HG03064 (cell line): Measurements from ENCODE around the gene ENPP7.

ENCODE experiments used
- ATAC-seq: cut with Tn5 transposase; IDR thresholded peaks from one replicate; pipeline ENCODE4 v1.9.1; 2021; ENCODE audit warnings: low read depth; ENCODE audit not compliant: unreplicated experiment

The ENPP7 gene

GRCh38 chr17:79776376-79777119 is 45.8 kb downstream of the ENPP7 start:
- ATAC-seq: no peak

DNA sequence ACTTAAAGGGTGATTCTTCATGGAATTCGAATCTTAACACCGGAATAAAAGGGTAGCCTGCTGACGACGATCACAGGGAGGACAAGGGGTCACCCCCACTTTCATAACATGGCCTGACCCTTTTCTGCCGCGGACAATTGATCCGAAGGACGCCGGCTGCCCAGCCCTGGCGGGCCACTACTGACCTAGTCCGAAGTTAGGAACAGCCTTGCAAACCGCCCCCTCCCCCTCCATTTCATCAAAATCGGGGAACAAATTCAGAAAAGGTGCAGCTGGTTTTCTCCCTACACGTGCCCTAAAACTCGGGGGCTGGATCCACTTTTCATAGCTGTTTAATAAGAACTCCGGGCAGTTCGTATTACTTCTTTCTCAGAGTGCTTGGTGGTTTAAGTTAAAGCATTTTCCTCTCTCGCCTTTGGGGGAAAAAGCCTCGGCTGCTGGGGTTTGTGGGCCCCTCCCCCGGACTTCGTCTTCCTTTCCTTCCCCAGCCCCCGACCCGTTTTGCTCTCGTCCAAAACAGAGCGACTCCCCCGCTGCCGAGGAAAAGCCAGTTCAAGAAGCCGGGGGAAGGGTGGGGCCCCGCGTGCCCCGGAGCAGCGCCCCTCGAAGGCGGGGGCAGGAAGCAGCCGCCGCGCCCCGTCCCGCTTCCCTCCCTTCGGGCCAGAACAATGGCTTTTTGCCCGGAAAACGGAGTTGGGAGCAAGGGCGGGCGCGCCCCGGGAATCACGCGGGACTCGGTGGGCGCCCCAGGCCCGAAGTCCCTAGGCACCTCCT is 46.6 kb downstream of the ENPP7 start:
- no peak for ATAC-seq

- no peak for ATAC-seq
Measured at GRCh38 chr17:79777894-79778503, 47.3 kb downstream of the ENPP7 start, which contains the start of gene CBX2. TSS of gene CBX2 (plus strand) at chr17:79778148. CDS start at chr17:79778236, 88 bp downstream.

- ATAC-seq: no peak
Measured at GRCh38 chr17:79778504-79779083, 47.9 kb downstream of the ENPP7 start.

GRCh38 chr17:79779084-79779529 is 48.4 kb downstream of the ENPP7 start:
- ATAC-seq: no peak

DNA sequence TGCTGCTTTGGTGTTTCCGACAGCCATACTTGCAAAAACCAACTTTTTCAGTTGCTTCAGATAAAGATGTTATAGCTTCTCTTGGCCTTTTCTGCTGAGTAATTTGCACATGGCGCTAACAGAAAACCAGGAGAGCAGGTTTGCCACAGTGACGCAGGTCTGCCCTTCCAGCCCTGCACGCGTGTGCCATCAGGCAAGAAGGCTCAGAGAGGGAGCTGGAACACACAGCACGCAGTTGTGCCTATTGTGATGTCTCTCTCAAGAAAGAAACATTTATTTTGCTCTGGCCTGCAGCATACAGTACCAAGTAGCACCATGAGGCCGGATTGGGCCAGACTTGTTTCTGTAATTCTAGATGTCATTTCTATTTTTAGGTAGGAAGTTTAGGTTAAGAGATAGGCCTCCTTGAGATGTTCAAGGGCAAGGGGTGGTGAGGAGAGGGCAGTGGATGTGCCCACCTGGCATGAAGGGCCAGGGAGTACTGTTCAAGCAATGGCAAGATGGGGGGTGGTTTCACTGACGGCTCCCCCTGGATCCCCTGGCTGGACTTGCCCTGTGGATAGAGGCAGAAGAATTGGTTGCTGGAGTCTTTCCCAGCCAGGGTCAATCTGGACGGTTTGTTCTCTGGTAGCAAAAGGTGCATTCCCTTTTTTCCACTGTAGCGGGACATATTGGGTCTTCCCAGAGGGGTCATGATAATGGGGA is 49.1 kb downstream of the ENPP7 start:
- no peak for ATAC-seq

GRCh38 chr17:79781012-79781650 is 50.4 kb downstream of the ENPP7 start:
- no peak for ATAC-seq

- ATAC-seq: no peak
Measured at GRCh38 chr17:79781736-79782575, 51.2 kb downstream of the ENPP7 start.

DNA sequence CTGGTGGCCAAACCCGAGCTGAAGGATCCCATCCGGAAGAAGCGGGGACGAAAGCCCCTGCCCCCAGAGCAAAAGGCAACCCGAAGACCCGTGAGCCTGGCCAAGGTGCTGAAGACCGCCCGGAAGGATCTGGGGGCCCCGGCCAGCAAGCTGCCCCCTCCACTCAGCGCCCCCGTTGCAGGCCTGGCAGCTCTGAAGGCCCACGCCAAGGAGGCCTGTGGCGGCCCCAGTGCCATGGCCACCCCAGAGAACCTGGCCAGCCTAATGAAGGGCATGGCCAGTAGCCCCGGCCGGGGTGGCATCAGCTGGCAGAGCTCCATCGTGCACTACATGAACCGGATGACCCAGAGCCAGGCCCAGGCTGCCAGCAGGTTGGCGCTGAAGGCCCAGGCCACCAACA is 53.1 kb downstream of the ENPP7 start:
- no peak for ATAC-seq

- ATAC-seq: no peak
Measured at GRCh38 chr17:79784353-79785016, 53.7 kb downstream of the ENPP7 start.

DNA sequence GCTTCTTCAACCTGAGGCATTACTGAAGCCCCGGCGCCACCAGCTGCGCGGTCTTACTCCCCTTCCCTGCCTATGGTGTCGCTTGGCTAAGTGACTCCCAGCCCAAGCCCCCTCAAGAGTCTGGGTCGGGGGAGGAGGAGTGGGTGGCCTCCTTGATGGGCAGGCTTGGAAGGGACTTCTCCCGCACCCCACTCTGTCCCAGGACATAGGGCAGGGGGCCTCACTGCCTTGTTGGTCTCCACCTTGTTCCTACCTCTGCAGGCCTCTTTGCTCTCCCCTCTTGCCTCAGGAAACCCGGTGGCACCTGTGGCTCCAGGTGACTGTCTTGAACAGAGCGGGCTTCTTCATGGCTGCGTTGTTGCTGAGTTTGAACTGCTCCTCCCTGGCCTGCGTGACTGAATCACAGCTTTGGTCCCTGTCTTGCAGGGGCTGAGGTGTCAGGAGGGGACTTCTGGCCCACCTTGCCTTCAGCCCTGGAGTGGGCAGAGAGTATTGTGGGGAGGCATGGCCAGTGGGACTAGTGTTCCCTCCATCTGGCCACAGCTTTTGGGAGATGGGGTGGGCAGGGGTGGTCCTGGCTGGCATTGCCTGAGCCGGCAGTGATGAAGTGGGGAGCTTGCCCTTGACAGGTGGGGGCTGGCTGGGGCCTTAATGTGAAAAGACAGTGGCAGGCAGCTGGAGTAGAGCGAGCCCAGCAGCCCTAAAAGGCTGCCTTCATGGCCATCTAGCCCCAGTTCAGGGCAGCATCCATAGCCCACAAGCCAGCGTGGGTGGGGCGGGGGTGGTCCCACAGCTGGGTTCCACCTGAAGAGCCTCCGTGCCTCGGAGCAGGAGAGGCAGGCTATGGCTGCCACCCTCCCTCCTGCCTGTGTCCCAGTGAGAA is 54.5 kb downstream of the ENPP7 start:
- no peak for ATAC-seq

- ATAC-seq: no peak
Measured at GRCh38 chr17:79785900-79786810, 55.4 kb downstream of the ENPP7 start.

- no peak for ATAC-seq
Measured at GRCh38 chr17:79786930-79787643, 56.3 kb downstream of the ENPP7 start.

DNA sequence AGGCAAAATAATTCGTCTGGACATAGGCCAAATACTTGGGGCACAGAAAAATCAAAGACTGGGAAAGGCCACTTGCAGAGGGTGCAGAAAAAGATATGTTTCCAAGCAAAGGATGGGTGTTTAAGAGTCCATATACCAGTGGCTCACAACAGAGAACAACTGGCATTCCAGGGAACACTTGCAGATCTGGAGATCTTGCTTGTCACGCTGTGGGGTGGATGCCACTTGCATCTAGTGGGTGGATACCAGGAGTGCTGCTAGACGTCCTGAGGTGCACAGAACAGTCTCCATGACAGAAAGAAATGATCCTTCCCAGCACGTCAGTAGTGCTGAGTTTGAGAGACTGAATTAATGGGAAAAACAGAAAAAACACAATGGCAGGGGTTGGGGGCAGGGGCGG is 57.7 kb downstream of the ENPP7 start:
- no peak for ATAC-seq

DNA sequence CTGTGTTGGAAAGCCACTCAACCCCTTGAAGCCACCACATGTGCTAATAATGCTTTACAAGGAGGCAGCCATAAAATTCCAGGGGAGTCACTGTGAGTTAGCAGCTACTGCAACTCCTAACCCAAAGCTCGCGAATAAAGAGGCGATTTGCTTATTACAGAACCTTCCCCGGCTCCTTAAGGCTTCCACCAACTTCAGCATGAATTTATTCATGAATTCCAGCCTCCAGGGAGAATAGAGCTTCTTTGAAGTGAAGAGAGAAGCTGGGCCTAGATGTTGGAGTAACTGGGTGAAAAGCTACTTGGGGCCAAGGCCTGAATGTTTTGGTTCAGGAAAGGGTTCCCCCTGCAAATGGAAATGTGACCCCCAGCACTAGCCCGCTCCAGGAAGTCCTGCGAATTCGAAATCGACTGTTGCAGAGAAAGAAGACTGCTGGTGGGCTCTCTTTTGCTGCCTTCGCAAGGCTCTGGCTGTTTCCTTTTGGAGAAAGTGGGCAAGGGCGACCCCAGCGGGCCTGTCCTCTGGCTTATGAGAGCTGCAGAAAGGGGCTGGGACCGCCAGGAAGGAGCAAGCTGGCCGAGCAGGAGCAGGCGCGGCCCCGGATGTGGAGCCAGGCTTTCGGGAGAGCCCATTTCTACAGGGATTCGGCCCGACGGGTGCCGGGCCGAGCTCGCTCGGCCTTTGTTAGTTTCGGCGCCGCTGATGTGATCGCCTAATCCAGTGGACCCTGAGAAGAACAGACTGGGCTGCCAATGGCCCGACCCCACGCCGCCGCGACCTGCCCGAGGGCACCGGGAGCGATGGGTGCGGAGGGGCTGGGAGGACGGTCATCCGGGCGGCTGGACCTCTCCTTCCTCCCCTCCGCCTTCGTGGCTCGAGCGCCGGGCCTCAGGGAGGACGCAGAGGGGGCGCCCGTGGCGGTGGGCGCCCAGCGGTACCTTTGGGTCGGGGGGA is 58.5 kb downstream of the ENPP7 start:
- ATAC-seq: no peak
